Stimulated activated CD4-positive, alpha-beta T cell treated with anti-CD3 and anti-CD28 coated beads, Interleukin-4, amount 100 ng/mL, for 48 hours (primary cell): Measurements from ENCODE around the gene SMAD7.

Experiments used
- DNase-seq, 2 donors: peaks; one replicate each; pipeline ENCODE4 v3.0.0-alpha.2; 2020; ENCODE audit warnings: low read depth in 2 of 2

SMAD7 gene

DNA sequence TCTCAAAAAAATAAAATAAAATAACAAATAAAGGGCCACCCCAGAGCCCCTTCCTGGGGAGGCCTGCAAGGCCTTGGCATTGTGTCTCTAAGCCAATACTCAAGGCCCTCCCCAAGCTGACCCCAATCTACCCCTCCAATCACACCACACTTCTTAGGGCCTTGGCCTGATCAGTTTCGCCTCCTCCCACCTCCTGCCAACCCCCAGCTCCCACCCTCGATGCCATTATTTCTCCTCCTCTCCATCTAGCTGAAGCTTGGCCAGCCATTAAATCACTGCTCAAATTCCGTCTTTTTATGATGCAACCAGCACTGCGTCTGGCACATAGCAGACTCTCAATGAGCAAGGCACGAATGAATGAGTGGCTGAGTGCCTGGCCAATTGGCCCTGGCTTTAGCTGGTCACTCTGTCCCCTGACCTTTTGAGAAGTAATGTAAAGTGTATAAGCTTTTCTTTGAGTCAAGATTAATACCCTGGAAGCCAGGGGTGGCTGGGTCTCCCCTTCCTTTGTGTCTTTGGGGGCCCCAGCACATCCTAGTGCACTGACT is 55.9 kb downstream of the SMAD7 start:
- no peak for DNase-seq

DNA sequence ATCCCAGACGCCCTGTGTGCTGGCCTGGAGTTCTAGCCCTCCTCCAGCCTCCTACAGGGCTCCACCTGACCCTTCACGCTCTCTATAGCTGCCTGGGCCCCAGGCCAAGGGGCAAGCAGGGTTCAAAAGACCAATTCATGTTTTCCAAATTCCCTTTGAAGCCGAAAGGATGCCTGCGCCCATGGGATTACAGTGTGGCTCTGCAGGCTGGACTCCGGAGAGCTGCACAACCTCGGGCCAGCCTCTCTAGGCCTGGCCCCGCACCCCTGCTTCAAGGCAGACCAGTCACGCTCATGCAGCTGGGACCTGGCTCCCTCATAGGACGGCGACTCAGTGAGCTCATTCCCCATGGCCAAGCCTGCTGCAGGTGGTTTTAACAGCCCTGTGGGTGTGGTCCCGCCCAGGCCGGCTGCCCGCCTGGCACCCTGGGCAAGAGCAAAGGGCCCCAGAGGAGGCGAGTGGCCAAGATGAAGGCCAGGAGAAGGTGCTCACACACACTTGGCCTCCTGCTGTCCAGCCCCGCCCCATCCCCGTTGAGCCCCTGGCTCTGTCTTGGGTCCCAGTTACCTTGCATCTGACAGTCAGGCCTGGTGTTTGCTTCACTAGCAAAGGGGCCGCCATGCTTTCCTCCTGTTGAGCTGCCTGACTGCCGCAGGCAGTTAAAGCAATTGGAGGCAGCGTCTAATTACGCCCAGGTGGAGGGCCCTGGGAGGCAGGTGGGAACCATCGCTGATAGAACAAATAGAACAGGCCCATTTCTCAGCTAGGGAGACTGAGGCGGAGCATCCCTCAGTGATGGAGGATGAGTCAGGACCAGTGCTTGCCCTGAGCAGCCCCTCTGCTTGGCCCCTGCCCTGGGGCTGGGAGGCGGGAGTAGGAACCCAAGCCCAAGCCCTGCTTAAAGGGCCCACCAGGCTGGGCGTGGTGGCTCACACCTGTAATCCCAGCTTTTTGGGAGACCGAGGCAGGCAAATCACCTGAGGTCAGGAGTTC is 56.9 kb downstream of the SMAD7 start:
- DNase-seq, result no peak

DNA sequence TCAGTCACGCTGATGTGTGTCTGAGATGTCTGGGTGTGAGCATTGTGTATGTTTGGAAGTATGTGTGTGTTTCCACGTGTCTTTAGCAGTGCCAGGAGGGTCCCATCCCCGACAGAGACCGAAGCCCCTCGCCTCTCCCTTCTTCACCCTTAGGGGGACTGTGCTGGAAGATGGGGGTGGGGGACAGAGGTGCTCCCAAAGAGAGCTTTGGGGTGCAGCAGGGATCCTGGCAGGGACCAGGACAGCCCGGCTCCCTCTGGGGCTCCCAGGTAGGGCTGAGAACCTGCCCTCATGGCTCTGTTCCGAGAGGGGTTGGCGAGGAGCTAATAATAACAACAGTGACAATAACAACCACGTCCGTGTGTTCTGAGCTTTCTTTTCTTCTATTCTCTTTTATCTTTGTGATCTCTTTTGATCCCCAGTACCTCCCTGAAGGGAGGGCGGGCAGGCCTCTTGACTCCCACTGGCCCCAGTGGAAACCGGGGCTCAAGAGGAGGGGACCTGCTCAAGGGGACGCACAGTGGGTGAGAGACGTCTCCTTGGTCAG is 57.6 kb downstream of the SMAD7 start:
- DNase-seq, result no peak

DNA sequence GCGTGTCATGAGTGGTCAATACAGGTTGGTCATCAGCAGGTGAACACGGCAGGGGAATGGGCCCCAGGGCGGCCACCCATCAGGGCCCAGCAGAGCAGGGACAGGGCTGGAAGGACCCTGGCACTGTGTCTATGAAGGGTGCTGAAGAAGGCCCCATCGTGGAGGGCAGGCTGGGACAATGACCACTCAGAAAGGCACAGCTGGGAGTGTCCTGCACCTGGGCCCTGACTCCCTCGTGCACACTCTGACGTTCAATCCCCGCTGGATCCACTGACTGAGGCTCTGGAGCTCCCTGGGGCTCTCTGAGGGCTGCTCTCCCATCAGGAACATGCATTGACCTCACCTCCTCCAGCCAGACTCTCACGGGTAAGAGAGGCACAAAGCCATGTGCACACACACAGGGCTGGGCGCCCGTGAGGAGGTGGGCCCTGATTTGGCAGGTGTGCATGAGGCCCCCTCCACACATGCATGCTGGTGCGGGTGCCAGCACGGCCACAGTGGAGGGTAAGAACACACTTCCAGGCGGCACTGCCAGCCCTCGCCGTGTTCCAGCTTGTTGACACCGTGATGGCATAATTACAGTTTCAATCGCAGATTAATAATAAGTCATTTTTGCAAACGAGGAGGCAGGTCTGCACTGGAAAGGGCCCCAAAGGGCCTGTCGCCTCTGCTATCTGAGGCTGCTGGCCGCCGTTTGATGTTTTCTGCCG is 58.5 kb downstream of the SMAD7 start:
- DNase-seq, result no peak

DNA sequence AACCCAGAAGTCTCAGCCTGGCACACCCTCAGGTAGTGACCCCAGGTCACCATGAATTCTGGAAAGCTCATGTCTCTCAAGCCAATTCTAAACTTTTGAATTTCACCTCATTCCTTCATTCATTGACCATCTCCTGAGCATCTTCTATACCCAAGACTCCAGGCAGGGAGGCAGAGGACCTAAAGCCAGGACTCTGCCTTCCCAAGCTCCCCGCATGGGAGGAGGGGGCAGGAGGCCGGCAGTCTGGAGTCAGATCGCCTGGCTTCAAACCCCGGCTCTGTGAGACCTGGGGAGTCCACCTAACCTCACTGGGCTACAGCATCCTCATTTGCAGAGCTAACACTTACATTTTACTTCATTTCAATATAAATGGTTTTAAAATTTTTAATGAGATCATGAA is 59.0 kb downstream of the SMAD7 start:
- no peak for DNase-seq

DNA sequence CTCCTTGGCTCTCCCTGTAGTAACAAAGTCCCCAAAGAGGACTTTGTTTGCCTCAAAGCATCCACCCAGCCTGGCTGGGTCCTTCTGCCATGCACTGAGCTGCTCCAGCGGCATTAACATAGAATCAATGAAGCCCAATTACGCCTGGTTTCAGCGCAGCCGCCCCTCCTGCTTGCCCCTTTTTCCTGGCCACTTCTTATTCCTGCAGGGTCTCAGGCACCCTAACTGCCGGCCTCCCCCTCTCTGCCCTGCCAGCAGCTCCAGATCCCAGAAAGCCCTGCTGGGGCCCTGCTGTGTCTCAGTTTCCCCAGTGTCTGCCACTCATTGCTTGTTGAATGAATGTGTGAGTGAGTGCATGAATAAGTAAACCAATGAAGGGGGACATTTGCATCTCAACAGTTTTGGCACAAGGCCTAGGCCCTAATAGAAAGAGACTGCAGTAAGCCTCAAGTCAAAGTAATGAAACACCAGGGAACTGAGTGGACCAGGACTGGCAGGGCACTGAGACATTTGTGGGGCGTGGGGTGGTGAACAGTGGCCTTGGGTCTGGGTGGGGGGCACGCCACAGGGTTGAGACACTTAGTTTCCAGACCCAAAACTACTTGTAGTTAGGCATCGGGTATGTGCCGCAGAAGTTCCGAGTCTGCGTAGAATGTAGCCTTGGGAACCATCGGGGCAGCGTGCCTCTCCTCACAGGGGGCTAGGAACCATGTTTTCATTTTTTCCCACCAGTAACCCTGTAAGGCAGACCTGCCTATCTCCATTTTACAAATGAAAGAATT is 60.6 kb downstream of the SMAD7 start:
- DNase-seq, result no peak

DNA sequence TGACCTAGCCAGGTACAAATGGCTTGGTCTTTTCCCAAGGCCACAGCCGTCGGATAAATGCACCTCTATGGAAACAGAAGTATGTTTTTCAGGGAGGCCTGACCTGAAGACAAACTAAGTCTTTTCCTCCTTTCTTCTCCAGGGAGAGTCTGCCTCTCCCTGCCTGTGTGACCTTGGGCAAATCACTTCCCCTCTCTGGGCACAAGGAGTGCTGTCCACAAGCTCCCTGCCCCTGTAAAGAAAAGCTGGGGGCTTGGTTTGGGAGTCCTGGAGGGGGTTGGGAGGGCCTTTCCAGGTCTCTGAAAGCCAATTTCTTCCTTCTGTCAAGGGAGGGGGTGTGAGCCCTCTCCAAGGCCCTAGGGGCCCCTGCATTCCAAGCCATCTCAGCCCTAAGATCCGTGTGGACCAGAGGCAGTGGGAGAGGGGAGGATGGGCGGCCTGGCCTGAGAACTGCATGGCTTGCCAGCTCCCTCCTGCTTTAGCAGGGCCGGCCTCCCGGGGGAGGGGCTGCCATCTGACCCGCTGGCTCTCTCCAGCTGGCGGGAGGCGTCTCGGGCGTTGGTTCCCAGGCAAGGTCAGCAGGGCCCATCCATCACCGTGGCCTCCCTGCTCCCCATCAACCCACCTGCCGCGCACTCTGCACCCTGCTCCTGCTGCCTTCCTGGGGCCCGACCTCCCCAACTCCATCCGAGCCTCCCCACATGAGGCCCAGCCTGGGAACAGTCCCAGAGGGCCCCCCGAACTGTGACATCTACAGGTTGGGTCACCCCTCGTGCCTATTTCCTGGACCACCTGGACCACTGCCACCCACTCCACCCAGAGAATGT is 61.4 kb downstream of the SMAD7 start:
- DNase-seq, result no peak

DNA sequence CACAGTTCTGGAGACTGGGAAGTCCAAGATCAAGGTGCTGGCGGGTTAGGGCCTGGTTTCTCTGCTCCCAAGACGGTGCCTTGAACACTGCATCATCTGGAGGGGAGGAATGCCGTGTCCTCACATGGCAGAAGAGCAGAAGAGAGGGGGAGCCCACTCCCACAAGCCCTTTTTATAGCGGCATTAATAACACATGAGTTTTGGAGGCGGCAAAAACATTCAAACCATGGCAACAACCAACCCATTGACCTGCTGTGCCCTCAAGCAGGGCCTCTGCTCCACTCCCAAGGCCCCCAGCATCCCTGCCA is 62.0 kb downstream of the SMAD7 start:
- DNase-seq, result no peak

DNA sequence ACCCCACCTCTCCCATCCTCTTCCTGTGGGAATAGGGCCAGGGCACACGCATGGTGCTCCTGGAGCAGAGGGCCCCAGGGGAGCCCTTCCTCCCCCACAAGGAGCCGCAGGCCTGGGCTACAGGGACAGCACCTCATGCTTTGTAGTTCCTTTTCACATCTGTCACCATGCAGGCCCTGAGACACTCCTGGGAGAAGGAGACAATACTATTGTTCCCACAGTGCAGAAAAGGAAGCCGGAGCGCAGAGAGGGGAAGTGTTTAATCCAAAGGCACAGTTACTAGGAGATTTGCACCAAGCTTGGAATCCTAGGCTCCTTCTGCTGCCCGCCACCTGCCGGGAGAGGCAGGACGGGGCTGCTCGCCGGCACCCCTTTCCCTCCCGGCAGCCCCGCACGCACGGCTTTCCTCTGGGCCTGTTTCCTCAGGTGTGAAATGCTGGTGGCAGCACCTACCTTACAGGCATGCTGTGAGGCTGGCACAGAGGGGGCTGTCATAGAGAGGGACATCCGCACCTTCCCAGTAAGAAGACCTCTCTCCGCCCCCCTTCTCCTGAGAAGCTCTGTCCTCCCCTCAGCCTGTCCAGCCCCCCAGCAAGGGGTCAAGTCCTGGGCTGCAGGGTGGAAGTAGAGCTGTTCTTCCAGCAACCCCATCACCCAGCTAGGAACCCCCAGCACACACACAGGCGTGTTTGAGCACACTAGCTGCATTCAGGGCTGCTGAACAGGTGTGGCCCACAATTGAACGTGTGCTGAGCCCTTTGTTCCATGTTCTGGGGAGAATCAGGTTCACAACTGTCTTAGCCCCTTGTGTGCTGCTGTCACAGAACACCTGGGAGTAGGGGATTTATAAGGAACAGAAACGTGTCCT is 62.6 kb downstream of the SMAD7 start:
- DNase-seq, result no peak

DNA sequence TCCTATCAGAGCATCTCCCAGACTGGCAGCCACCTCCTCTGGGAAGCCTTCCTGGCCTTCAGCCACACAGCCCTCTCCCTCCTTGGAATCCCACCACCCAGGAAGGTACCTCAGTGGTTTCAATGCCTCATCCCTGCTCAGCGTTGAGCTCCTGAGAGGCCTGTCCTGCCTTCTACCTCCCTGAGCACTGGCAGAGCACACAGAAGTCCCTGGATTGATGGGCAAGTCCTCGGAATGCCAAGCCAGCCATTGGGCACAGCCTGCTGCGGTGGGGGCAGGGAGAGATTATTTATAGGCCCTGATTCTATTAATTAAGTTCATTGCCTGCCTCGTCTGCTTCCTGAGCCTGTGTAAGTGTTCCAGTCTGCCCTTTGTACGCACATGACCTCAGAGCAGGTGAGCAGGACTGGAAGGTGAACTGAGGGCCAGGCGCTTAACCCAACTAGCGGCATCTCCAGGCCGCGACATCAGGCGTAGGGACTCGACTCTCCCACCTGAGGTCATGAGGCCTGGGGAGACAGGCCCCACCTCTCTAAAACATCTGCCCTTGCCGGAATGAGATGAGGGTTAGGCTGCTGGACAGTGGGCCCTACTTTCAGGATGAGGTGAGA is 63.4 kb downstream of the SMAD7 start:
- no peak for DNase-seq

DNA sequence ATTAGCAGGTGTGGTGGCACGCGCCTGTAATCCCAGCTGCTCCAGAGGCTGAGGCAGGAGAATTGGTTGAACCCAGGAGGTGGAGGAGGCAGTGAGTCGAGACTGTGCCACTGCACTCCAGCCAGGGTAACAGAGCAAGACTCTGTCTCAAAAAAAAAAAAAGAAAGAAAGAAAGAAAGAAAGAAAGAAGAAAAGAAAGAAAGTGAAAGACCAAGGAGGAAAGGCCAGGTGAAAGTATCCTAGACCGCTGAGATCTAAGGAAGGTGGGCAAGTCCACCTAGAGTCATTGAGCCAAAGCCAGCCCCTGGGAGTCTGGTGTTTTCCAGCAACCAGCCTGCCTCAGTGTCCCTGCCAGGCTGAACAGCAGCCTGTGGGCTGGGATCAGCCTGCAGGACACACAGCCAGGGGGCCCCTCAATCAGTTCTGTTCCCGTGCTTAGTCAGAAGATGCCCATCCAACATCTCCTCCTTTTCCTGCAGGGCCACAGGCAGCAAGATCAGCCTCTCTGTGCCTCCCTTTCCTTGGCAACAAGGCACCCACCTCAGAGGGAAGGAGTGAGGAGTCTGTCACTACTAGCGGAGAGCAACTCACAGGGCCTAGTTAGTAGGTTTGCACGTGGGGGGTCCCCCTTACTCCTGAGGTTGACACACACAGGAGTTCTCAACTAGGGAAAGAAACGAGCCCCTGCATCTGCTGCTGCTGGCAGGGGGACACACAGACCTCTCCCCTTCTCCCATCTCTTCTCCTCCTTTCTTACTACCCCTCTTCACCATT is 64.1 kb downstream of the SMAD7 start:
- no peak for DNase-seq

DNA sequence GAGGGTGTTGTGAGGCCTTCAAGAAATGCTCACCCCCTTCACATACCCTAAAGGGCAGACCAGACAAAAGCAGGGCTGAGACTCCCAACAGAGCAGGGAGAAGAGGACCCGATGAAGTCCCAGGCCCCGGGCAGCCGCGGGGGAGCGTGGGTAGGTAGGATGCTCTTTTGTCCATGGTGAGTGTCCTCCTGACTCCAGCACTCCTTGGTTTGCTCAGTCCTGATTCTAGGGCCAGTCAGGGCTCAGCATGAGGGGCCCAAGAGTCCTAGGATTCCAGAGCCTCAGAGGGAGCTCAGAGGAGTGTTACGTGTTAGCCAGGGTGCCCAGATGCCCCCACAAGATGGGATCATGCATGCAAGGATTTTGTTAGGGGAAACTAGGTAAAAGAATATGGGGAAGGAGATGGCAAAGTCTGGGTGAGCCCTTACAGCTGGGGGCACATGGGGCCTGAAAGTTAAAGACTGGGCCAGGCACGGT is 64.8 kb downstream of the SMAD7 start:
- DNase-seq, result no peak

DNA sequence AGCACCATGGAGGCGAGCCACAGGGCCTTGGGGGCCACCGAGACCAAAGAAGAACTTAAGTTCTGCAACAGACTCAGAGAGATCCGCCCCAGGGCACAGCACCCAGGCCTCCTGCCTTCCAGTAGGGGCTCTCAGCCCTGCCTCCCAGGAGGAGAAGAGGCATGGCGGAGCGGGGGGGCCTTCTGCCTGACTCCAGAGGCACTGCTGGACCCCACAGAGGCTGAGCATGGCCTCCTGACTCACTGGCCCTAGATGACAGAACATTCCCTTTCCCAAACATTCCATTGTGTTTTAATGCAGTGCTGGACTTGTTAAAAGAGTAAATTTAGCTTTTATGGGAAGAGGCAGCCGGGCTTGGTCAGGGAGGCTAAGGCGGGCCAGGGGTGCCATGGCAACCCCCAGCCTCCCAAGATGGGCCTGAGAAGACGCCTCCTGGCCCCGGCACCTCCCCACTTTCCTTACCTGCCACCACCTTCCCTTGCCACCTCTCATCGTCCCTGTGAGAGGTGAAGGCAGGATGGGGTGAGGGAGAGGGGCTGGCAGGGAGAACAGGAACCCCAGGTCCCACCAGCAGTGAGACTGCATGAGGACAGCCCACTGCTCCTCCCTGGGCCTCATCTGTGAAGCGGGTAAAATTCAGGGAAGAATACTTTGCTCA is 65.4 kb downstream of the SMAD7 start:
- no peak for DNase-seq

DNA sequence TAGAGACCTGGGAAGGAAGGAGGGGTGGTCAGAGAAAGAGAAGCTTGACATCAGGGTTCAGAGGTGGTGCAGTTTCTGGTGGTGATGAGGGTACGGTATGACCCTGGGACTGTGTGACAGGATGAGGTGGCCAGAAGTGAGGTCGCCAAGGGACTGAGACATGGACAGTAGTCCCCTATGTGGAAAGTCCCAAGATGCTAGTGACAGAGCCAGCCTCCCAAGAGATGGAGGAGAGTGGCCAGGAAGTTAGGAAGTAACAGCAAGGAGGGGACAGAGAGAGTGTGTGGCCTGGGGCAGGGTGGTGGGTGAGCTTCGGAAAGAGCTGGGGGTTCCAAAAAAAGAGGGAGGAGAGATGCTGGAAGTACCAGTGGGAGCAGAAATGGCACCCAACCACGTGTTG is 66.0 kb downstream of the SMAD7 start:
- no peak for DNase-seq

DNA sequence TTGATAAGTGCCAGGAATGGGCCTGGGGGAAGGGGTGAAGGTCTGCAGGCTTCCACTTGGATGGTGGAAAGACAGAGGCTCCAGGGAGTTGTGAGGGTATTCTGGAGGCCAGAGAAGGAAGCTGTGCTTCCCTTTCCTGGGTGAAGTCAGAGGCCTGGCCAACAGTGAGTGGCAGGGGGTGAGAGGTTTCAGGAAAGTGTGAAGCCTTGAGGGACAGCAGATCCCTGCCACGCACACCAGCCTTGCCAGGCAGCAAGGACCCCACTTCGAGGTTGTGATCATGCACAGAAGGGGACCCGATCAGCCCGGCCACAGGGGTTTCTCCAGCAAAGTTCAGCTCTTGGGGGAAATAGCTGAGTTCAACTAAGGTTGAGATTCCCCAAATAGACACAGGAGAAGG is 66.5 kb downstream of the SMAD7 start:
- DNase-seq, result no peak

DNA sequence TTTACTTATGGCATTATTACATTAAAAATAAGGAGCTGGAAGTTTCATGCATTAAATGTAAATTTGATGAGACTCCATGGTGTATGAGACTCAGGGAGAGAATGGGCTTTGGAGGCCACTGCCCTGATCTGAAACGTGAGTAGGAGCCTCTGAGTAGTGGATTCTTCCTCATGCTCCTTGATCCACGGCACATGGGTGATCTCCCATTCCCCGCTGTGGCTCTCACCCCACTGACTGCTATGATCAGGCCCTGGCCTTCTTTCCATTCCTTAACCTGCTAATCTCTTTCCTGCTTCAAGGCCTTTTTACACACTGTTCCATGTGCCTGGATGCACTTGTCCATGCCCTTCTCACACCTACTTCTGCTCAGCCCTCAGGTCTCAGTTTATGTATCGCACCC is 68.4 kb downstream of the SMAD7 start:
- no peak for DNase-seq

DNA sequence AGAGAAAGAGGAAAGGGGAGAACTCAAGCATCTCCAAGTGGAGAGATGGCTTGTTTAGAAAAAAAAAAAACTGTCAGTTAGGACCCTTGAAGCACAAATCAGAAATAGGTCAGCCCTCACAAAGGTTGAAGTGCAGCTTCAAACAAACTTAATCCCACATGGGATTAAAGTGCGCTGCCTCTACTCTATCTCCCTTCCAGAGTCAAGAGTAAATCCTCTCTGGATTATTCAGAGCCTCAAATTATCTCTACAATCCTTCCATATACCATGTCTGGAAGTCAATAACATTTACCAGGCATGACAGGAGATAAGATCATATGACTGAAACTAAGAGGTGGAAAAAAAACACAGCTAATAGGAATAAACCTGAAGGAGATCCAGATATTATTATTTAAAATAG is 69.8 kb downstream of the SMAD7 start:
- DNase-seq, result no peak

DNA sequence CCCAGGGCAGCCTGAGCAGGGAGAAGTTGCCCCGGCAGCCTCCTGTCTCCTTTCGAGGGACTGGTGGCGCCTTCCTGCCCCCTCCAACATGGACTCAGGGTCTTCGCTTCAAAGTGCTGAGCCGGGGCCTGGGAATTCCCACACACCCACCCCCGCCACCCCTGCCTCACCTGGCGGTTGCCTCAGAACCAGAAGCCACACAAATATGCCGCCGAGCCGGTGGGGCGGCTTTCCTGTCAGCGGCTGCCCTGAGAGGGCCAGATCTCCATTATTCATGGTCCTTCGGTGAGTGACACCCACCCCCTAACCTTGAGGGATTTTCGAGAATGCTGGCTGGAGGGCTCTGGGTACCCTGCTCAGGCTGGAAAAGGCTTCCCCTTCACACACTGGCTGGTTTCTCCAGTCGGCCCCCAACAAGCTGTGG is 71.7 kb downstream of the SMAD7 start:
- no peak for DNase-seq
